GM19397 (cell line): ENCODE data around the gene FAM170B.

ENCODE experiments used
- ATAC-seq: cut with Tn5 transposase; IDR thresholded peaks from one replicate; pipeline ENCODE4 v1.9.1; 2021; ENCODE audit warnings: mild to moderate bottlenecking, moderate library complexity; ENCODE audit not compliant: unreplicated experiment

FAM170B gene

GRCh38 chr10:49131507-49132361 lies 2.1 kb downstream of the FAM170B start:
- ATAC-seq, result no peak

DNA sequence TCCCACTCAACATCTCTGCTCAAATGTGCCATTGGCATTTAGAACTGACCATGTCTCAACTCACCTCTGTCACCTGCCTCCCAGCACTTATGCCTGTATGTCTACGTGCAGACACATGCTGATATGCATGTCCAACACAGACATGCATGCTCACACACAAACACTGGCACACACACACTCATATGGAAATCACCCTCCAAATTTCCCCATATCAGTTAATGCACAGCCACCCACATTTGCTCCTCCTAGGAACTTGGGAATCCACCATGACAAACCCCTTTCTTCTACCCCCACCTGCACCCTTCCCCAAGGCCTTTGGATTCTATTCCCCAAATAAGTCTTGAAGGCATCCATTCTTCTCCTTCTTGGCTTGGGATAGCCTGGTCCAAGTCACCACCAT lies 4.4 kb downstream of the FAM170B start:
- no peak for ATAC-seq

- ATAC-seq, result no peak
Measured at GRCh38 chr10:49128854-49129253, 5.0 kb downstream of the FAM170B start.

DNA sequence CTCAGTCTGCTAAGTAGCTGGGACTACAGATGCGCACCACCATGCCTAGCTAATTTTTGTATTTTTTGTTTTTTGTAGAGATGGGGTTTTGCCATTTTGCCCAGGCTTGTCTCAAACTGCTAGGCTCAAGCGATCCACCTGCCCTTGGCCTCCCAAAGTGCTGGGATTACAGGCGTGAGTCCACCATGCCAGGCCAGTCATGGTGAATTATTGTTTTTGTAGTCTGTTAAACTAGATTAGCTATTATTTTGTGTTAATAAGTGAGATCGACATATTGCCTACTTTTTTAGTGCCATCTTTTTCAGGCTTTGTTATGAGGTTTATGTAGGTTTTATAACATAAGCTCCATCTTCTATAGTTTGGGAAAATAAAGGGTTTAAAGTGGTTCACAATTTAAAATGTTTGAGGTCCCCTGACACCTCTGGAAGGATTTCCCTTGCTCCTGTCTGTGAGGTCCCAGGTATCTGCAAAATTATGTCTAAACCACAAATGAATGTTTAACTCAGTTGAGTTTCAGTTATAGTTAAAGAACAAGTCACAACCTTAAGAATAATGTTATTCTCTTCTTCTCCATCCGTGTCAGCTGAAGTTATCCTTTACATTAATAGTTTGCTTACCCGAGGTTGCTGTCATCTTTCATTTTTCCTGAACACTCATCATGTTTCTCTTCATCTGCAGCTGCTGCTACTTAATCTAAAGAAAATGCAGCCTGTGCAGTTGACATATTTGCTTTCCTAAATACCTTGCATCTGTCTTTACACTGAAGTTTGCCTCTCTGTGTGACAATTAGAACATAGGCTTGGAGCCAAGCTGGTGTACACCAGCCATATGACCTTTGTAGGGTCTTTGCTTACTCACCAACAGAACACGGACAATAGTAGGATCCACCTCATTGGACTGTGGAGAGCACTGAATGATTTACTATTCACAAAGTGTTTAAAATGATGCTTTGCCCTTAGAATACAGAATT lies 9.6 kb downstream of the FAM170B start:
- ATAC-seq, result peak; percentile 45

GRCh38 chr10:49120911-49121310 lies 12.9 kb downstream of the FAM170B start:
- no peak for ATAC-seq

GRCh38 chr10:49119746-49120145 lies 14.1 kb downstream of the FAM170B start:
- ATAC-seq, result no peak

DNA sequence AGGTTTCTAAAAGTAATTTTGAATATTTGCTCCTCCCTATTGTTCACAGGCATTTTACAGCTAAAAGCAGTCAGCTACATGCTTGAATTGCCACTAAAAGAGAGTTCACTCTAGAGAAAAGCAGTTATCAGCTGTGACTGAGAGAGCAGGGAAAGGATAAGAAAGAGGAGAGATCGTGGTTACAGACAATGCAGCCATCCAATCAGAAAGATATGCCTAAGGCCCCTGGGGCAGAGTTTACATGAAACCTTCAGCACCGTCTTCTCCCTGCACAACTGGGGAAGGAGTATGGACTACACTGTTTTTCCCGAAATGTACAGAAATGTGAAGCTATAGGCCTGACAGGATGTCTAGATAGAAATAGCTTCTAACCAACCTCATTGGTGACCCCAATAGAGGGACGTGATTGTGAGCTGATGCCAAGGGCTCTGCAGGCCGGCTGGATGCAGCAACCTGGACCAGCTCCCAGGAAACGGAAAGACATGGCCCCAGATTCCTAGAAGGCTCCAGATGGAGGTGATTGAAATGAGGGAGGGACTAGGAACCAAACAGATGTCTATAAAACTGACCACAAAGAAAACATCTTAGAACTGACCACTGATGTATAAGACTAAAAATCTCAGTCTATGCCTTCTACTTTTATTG lies 15.3 kb downstream of the FAM170B start:
- no peak for ATAC-seq

DNA sequence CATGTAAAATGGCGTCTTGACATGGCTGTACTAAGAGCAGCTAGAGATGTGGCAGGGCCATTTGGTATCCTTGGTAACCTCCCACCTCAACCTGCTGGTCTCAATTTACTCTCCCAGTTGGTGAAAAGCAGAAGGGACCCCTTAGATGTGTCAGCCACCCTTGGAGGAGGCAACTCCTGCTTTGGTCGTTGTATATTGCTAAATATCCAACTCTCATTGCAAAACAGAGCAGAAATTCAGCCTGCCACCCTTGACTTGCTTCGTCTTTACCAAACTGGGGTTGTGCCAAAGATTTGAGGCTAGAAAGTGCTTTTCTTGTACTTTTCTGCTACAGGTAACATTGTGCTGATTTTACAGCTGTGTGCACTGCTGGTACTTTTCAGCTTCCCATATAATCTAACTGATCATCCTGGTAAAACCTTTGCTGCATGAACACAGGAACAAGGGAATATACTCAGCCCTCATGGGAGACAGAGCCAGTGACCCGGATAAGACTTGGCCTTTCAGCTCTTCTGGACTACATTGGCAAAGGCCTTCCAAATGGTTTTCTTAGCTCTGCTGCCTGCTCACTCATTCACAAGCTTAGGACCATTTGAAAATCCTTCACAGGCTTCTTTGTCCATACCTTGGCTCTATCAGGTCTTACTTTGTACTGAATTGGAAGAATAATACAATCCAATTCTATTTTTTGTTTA lies 16.3 kb downstream of the FAM170B start:
- no peak for ATAC-seq

DNA sequence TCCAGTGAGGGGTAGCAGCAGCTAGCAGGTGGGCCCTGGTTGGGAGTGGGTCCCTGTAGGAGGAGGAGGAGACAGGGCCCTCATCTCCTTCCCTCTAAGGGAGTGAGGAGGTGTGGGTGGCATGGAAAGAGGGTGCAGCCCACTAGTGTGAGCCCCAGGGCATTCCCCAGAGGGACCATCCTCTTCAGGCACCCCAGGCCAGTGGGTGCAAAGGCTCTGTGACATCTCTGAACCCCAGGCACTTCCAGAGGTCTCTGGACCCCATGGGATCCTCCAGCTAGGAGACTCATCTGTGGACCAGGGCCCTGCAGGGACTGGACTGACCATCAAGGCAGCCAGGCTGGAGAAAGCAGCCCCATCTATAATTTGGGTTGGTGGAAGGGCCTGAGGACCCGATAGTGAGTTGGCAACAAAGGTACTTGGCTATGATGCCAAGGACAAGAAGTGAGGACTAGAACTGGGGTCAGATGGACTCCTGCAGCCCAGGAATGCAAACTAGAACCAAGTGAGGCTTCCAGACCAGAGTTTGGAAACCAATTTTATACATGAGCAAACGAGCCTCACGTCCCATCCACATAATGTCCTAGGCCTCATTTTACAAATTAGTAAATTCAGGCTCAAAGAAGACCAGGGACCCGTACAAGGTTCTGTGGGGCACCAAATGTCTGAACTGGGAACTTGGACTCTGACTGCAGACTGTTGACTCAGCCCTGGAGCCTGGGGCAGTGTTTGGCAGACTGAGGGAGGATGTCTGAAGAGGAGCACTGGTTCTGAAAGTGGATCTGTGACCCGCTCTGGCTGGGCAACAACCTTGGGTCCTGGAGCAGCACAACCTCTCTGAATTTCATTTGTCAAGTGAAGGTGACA lies 17.1 kb downstream of the FAM170B start:
- no peak for ATAC-seq

DNA sequence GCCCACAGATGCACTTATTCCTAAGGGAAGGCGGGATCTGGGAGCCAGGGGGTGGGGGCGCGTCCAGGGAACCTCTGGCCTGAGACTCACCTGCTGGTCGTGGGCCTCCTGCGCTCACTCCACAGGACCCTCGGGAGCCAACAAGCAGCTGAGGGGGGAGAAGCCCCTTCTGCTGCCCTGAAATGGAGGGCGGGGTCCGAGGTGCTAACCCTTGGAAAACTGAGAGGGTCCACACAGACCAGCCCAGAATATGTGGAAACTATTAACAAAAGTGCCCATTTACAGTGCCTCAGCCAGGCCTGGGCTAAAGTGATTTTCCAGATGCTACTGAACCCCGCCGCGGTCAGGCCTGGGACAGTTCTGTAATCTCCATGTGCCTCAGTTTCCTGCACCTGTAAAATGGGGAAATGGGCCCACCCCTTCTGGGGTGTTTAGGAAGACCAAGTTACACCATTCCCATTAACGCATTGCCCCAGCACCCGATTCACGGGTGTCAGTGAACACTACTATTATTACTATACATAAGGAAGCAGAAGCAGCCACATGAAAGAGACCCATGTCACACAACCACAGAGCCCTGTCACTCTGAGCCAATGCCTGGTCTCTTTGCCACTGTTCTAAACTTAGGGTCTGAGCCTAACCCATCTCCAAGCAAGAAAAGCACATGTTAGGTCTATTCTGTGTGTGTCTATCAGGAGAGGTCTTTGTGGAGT lies 17.9 kb downstream of the FAM170B start:
- no peak for ATAC-seq

- no peak for ATAC-seq
Measured at GRCh38 chr10:49115015-49115795, 18.6 kb downstream of the FAM170B start, which contains the start of gene VSTM4. TSS of gene VSTM4 (minus strand) at chr10:49115522. CDS start at chr10:49115485, 37 bp downstream.

- no peak for ATAC-seq
Measured at GRCh38 chr10:49114718-49115014, 19.2 kb downstream of the FAM170B start.

DNA sequence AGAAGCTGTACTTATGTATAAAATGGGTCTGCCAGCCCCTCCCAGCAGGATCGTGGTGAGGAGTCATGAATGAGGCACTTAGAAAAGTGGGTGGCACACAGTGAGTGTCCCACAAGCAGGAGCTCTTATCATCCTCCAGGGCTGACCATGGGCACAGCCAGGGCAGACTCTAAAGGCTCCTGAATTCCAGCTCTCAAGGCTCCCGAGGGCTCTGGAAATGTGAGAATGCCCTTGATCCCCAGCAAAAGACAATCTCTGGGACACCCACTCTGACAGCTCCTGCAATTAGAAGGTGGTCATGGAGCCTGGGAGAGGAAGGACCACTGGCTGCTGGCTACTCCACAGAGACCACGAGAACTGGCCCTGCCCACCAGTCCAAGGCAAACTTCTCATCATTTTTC lies 20.1 kb downstream of the FAM170B start:
- ATAC-seq, result no peak

DNA sequence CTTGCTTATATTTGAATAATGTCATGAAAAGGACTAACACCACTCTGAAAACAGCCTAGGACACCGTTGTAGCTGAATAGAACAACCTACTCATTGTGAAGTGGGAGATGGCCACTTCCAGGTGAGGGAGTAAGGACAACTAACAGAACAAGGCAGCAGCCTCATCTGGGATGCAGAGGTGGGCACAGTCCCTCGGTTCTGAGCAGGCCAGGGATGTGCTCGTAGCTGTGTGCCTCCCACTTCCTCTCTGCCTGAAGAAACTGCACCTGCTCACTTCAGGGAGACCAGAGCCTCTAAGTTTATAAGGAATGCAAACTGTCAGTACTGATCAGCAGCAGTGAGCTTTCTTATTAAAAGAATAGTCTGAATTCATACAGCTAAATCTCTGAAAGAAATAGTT lies 21.0 kb downstream of the FAM170B start:
- ATAC-seq, result no peak

DNA sequence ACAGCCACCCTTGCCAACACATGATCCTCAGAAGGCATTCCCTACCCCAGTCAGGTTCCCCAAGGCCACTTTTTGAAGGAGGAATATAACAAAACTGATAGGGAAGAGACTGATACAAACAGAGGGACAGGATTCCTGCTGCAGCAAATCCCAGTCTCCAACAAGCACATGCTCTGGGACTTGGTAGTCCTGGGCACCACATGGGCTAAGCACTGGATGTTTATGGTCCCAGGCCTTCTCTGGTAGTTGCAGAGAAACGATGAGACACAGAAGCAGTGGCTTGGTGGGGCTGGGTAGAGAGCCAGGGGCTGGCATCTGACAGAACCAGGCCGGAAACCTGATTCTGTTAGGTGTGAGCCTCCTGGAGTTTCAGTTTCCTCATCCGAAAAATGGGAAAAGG lies 21.7 kb downstream of the FAM170B start:
- ATAC-seq, result no peak

GRCh38 chr10:49111320-49111698 lies 22.5 kb downstream of the FAM170B start:
- no peak for ATAC-seq

- ATAC-seq, result no peak
Measured at GRCh38 chr10:49110684-49111319, 23.0 kb downstream of the FAM170B start.
